Measurements from ENCODE around the gene CBLL1. TPM values are rescaled to one million over a fixed set of nuclear protein-coding genes. Genes with fewer than 3 reads are reported as not detected.

CBLL1 gene
- polyA plus RNA-seq, 1 donor from 2014 or later = 10.2 TPM

- H3F3A ChIP-seq (ENCODE audit: insufficient read depth, low read length, poor library complexity, severe bottlenecking) = no peaks in the 10 kb centered on the region
- H3K27ac ChIP-seq (ENCODE audit: low read length) = no peak overlapping the region
- H3K9me3 ChIP-seq (ENCODE audit: low read length) = no peaks in the 10 kb centered on the region
- H3K4me3 ChIP-seq (ENCODE audit: low read length) = no peak overlapping the region
- no peaks in the 10 kb centered on the region for H3K27me3 ChIP-seq (ENCODE audit: insufficient read depth, low read depth, low read length)
- H2AFZ ChIP-seq (ENCODE audit: low read depth, low read length) = no peak overlapping the region
- H3K79me2 ChIP-seq (replicated peaks; ENCODE audit: insufficient read depth, low read length) = peaks cover 25% of the 10 kb centered on the region
- TF ChIP-seq MXI1 (conservative IDR thresholded peaks at IDR 0.05; ENCODE audit: poor library complexity, severe bottlenecking) (no peak), REST (IDR thresholded peaks at IDR 0.05; ENCODE audit: borderline replicate concordance) (no peak), TAF1 (IDR thresholded peaks at IDR 0.05; ENCODE audit: low read depth) (no peak)
- no peaks in the 10 kb centered on the region for H3K9me2 ChIP-seq (ENCODE audit: insufficient read depth, low read length)
- H3K9ac ChIP-seq (ENCODE audit: low read length) = no peak overlapping the region
- H3K4me2 ChIP-seq (ENCODE audit: low read length) = no peak overlapping the region
- H3K36me3 ChIP-seq (ENCODE audit: insufficient read depth, low read length) = peaks cover 16% of the 10 kb centered on the region
- no peaks in the 10 kb centered on the region for H4K20me1 ChIP-seq (ENCODE audit: insufficient read depth)
Measured at GRCh38 chr7:107751113-107751512, 7.2 kb downstream of the CBLL1 start.

GRCh38 chr7:107754642-107755041 is 10.7 kb downstream of the CBLL1 start:
- no peak overlapping the region for H3K9ac ChIP-seq (ENCODE audit: low read length)
- H3K4me3 ChIP-seq (ENCODE audit: low read length) = no peak overlapping the region
- no peaks in the 10 kb centered on the region for H3K9me2 ChIP-seq (ENCODE audit: insufficient read depth, low read length)
- no peak overlapping the region for H3K27ac ChIP-seq (ENCODE audit: low read length)
- no peak overlapping the region for H3K4me2 ChIP-seq (ENCODE audit: low read length)
- no peaks in the 10 kb centered on the region for H4K20me1 ChIP-seq (ENCODE audit: insufficient read depth)
- no peaks in the 10 kb centered on the region for H3K27me3 ChIP-seq (ENCODE audit: insufficient read depth, low read depth, low read length)
- no peak overlapping the region for H2AFZ ChIP-seq (ENCODE audit: low read depth, low read length)
- no peaks in the 10 kb centered on the region for H3F3A ChIP-seq (ENCODE audit: insufficient read depth, low read length, poor library complexity, severe bottlenecking)
- H3K79me2 ChIP-seq (replicated peaks; ENCODE audit: insufficient read depth, low read length) = no peaks in the 10 kb centered on the region
- peaks cover 16% of the 10 kb centered on the region for H3K36me3 ChIP-seq (ENCODE audit: insufficient read depth, low read length)
- no peaks in the 10 kb centered on the region for H3K9me3 ChIP-seq (ENCODE audit: low read length)
- no peak for TF ChIP-seq SMC3 (conservative IDR thresholded peaks at IDR 0.05; ENCODE audit: poor library complexity)
- no peak for TF ChIP-seq RAD21 (conservative IDR thresholded peaks at IDR 0.05)
- no peak for TF ChIP-seq MXI1 (conservative IDR thresholded peaks at IDR 0.05; ENCODE audit: poor library complexity, severe bottlenecking)
- no peak for TF ChIP-seq CTCF (IDR thresholded peaks at IDR 0.05; ENCODE audit: poor library complexity, severe bottlenecking)
- no peak for TF ChIP-seq EP300 (conservative IDR thresholded peaks at IDR 0.05; ENCODE audit: poor library complexity, severe bottlenecking)
- TF ChIP-seq REST (IDR thresholded peaks at IDR 0.05; ENCODE audit: borderline replicate concordance) = no peak
- no peak for TF ChIP-seq EZH2 (IDR thresholded peaks at IDR 0.05; ENCODE audit: borderline replicate concordance, insufficient read depth, low read length, poor library complexity, severe bottlenecking)
- no peak for TF ChIP-seq TAF1 (IDR thresholded peaks at IDR 0.05; ENCODE audit: low read depth)
